ENCODE measurements around the gene WDFY2. TPM values are rescaled to one million over a fixed set of nuclear protein-coding genes. Genes with fewer than 3 reads are reported as not detected.

Gene WDFY2
- total and polyA plus RNA-seq, 2 experiments from 2014 or later: 11.4 to 24.0 TPM

DNA sequence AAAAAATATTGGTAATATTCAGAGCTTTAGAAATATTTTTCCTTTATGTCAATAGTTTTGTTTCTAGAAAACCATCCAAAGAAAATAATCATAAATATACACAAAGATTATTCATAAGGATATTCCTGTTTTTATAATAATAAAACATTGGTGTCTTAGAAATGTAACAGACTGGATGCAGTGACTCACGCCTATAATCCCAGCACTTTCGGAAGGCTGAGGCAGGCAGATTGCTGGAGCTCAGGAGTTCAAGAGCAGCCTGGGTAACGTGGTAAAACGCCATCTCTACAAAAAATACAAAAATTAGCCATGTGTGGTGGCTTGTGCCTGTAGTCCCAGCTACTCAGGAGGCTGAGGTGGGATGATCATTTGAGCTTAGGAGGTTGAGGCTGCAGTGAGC is 112.9 kb downstream of the WDFY2 start:
- no peak overlapping the region for H3K4me2 ChIP-seq
- ATAC-seq: no peak

More for the DNA sequence above, 112.9 kb downstream of the WDFY2 start:
- Histone ChIP-seq H3K27ac (ENCODE audit: low read depth) (no peak overlapping the region), H3K9me2 (ENCODE audit: insufficient read depth) (no peaks in the 10 kb centered on the region; the same call in 1 of the 2 replicates), H3F3A (replicated peaks; ENCODE audit: low read depth) (no peaks in the 10 kb centered on the region), H3K4me1 (ENCODE audit: insufficient read depth) (no peaks in the 10 kb centered on the region), H3K36me3 (ENCODE audit: insufficient read depth) (no peaks in the 10 kb centered on the region; the same call in 1 of the 2 replicates), H3K4me3 (no peak overlapping the region), H3K79me2 (replicated peaks; ENCODE audit: insufficient read depth) (peaks cover 69% of the 10 kb centered on the region), H3K27me3 (ENCODE audit: insufficient read depth) (no peaks in the 10 kb centered on the region), H4K20me1 (replicated peaks; ENCODE audit: insufficient read depth) (no peaks in the 10 kb centered on the region), H2AFZ (no peak overlapping the region)
- no peak overlapping the region for H3K27ac Mint-ChIP-seq
- H3K9me3 Mint-ChIP-seq: peaks cover 23% of the 10 kb centered on the region
- no peaks in the 10 kb centered on the region for H3K4me1 Mint-ChIP-seq
- no peaks in the 10 kb centered on the region for H3K27me3 Mint-ChIP-seq (ENCODE audit: insufficient read depth, low read depth, poor library complexity)
- TF ChIP-seq STAT1 (IDR thresholded peaks at IDR 0.05; ENCODE audit: unreplicated experiment): no peak
- no peak for TF ChIP-seq EZH2 (IDR thresholded peaks at IDR 0.05; ENCODE audit: low read depth, unreplicated experiment)
- no peak for TF ChIP-seq ZNF114 (CRISPR knock-in tag; IDR thresholded peaks at IDR 0.05)
- no peak for TF ChIP-seq REST (IDR thresholded peaks at IDR 0.05; ENCODE audit: unreplicated experiment)
- TF ChIP-seq CREB1 (CRISPR knock-in tag; IDR thresholded peaks at IDR 0.05; ENCODE audit: low read depth): no peak
- TF ChIP-seq CTCF (conservative IDR thresholded peaks at IDR 0.05; ENCODE audit: low read depth in 2 of 2): no peak
- TF ChIP-seq JUNB (IDR thresholded peaks at IDR 0.05; ENCODE audit: unreplicated experiment): no peak
- TF ChIP-seq ZNF331 (CRISPR knock-in tag; IDR thresholded peaks at IDR 0.05; ENCODE audit: low read depth): no peak
- TF ChIP-seq NANOG (IDR thresholded peaks at IDR 0.05; ENCODE audit: borderline replicate concordance): no peak
- H3K36me3 Mint-ChIP-seq (ENCODE audit: low read depth): peaks cover 31% of the 10 kb centered on the region
- no peak for DNase-seq (ENCODE audit: low spot score)
- no peak overlapping the region for H3K4me3 Mint-ChIP-seq
